ENCODE measurements around the gene CKAP4.
"Not testable (repeated sequence)": the region's sequence is repeated elsewhere in the genome, so short reads cannot be mapped to it uniquely, and the experiment has no call there.

The CKAP4 gene

GRCh38 chr12:106290666-106291065 lies 42.8 kb upstream of the CKAP4 start:
- ChIA-PET CTCF (interaction anchor here (0.7 kb wide), 1 partner anchor 441 kb away, joined by 3 read pairs; no protein-coding TSS in a partner anchor), POLR2A (interaction anchor here (1.6 kb wide), 1 partner anchor 11 kb away, joined by 3 read pairs; no protein-coding TSS in a partner anchor)
- no peak for TF ChIP-seq LEF1 (IDR thresholded peaks at IDR 0.05; ENCODE audit: borderline replicate concordance)
- TF ChIP-seq HDGF (IDR thresholded peaks at IDR 0.05; ENCODE audit: borderline replicate concordance), result no peak
- TF ChIP-seq ZNF384 (IDR thresholded peaks at IDR 0.05), result no peak
- no peak for TF ChIP-seq SUZ12 (IDR thresholded peaks at IDR 0.05)
- no peak for TF ChIP-seq FOXK2 (IDR thresholded peaks at IDR 0.05)
- no peak for TF ChIP-seq TARDBP (IDR thresholded peaks at IDR 0.05)
- TF ChIP-seq ARNT (IDR thresholded peaks at IDR 0.05), result no peak
- no peak for TF ChIP-seq FOXM1 (IDR thresholded peaks at IDR 0.05; ENCODE audit: borderline replicate concordance)
- TF ChIP-seq CTBP1 (IDR thresholded peaks at IDR 0.05; ENCODE audit: borderline replicate concordance), result no peak
- no peak for DNase-seq (ENCODE audit: extremely low spot score)

- no peak for TF ChIP-seq LEF1 (IDR thresholded peaks at IDR 0.05; ENCODE audit: borderline replicate concordance)
- TF ChIP-seq FOXM1 (IDR thresholded peaks at IDR 0.05; ENCODE audit: borderline replicate concordance), result no peak
- TF ChIP-seq NFRKB (IDR thresholded peaks at IDR 0.05), result no peak
- no peak for TF ChIP-seq L3MBTL2 (conservative IDR thresholded peaks at IDR 0.05)
- TF ChIP-seq BHLHE40 (IDR thresholded peaks at IDR 0.05; ENCODE audit: borderline replicate concordance), result no peak
- no peak for TF ChIP-seq SUZ12 (IDR thresholded peaks at IDR 0.05)
- no peak for TF ChIP-seq PKNOX1 (IDR thresholded peaks at IDR 0.05)
- no peak for TF ChIP-seq HDGF (IDR thresholded peaks at IDR 0.05; ENCODE audit: borderline replicate concordance)
- no peak for TF ChIP-seq CTBP1 (IDR thresholded peaks at IDR 0.05; ENCODE audit: borderline replicate concordance)
- TF ChIP-seq FOXA1 (IDR thresholded peaks at IDR 0.05), result no peak
- no peak for TF ChIP-seq ARNT (IDR thresholded peaks at IDR 0.05)
- no peak for TF ChIP-seq SP1 (IDR thresholded peaks at IDR 0.05)
- TF ChIP-seq ZNF384 (IDR thresholded peaks at IDR 0.05), result no peak
- TF ChIP-seq ELF4 (IDR thresholded peaks at IDR 0.05), result no peak
- no peak for TF ChIP-seq TARDBP (IDR thresholded peaks at IDR 0.05)
- TF ChIP-seq FOXK2 (IDR thresholded peaks at IDR 0.05), result no peak
- POLR2A ChIA-PET, result no interaction called here
- no peak for DNase-seq (ENCODE audit: extremely low spot score)
- CTCF ChIA-PET, result no interaction called here
Observed at GRCh38 chr12:106289196-106289681, 41.4 kb upstream of the CKAP4 start.

GRCh38 chr12:106288494-106289195 lies 40.8 kb upstream of the CKAP4 start:
- POLR2A ChIA-PET, result no interaction called here
- no peak for TF ChIP-seq ZNF384 (IDR thresholded peaks at IDR 0.05)
- TF ChIP-seq ELF4 (IDR thresholded peaks at IDR 0.05), result no peak
- TF ChIP-seq FOXK2 (IDR thresholded peaks at IDR 0.05), result no peak
- no peak for TF ChIP-seq HDGF (IDR thresholded peaks at IDR 0.05; ENCODE audit: borderline replicate concordance)
- no peak for TF ChIP-seq FOXM1 (IDR thresholded peaks at IDR 0.05; ENCODE audit: borderline replicate concordance)
- DNase-seq (ENCODE audit: extremely low spot score), result no peak
- CTCF ChIA-PET, result no interaction called here

- POLR2A ChIA-PET, result no interaction called here
- CTCF ChIA-PET, result no interaction called here
- DNase-seq (ENCODE audit: extremely low spot score), result no peak
- TF ChIP-seq NFRKB (IDR thresholded peaks at IDR 0.05), result no peak
- no peak for TF ChIP-seq ELF4 (IDR thresholded peaks at IDR 0.05)
- TF ChIP-seq FOXM1 (IDR thresholded peaks at IDR 0.05; ENCODE audit: borderline replicate concordance), result no peak
- no peak for TF ChIP-seq TARDBP (IDR thresholded peaks at IDR 0.05)
- TF ChIP-seq L3MBTL2 (conservative IDR thresholded peaks at IDR 0.05), result no peak
- no peak for TF ChIP-seq HDGF (IDR thresholded peaks at IDR 0.05; ENCODE audit: borderline replicate concordance)
- no peak for TF ChIP-seq FOXK2 (IDR thresholded peaks at IDR 0.05)
- no peak for TF ChIP-seq FOXA1 (IDR thresholded peaks at IDR 0.05)
- TF ChIP-seq SP1 (IDR thresholded peaks at IDR 0.05), result no peak
- TF ChIP-seq ARNT (IDR thresholded peaks at IDR 0.05), result no peak
- no peak for TF ChIP-seq CTBP1 (IDR thresholded peaks at IDR 0.05; ENCODE audit: borderline replicate concordance)
- TF ChIP-seq SUZ12 (IDR thresholded peaks at IDR 0.05), result no peak
- no peak for TF ChIP-seq PKNOX1 (IDR thresholded peaks at IDR 0.05)
- TF ChIP-seq BHLHE40 (IDR thresholded peaks at IDR 0.05; ENCODE audit: borderline replicate concordance), result no peak
- TF ChIP-seq ZNF384 (IDR thresholded peaks at IDR 0.05), result no peak
- TF ChIP-seq LEF1 (IDR thresholded peaks at IDR 0.05; ENCODE audit: borderline replicate concordance), result no peak
Observed at GRCh38 chr12:106288101-106288493, 40.3 kb upstream of the CKAP4 start.

- ChIA-PET POLR2A (no interaction called here), CTCF (no interaction called here)
- no peak for TF ChIP-seq LEF1 (IDR thresholded peaks at IDR 0.05; ENCODE audit: borderline replicate concordance)
- TF ChIP-seq ARNT (IDR thresholded peaks at IDR 0.05), result no peak
- TF ChIP-seq SP1 (IDR thresholded peaks at IDR 0.05), result no peak
- TF ChIP-seq SUZ12 (IDR thresholded peaks at IDR 0.05), result no peak
- no peak for TF ChIP-seq L3MBTL2 (conservative IDR thresholded peaks at IDR 0.05)
- TF ChIP-seq FOXA1 (IDR thresholded peaks at IDR 0.05), result no peak
- no peak for DNase-seq (ENCODE audit: extremely low spot score)
Observed at GRCh38 chr12:106287364-106287763, 39.5 kb upstream of the CKAP4 start.

GRCh38 chr12:106286576-106287162 lies 38.8 kb upstream of the CKAP4 start:
- DNase-seq (ENCODE audit: extremely low spot score); CTCF ChIA-PET; POLR2A ChIA-PET: not testable (repeated sequence)

GRCh38 chr12:106285982-106286381 lies 38.2 kb upstream of the CKAP4 start:
- ChIA-PET CTCF (no interaction called here), POLR2A (no interaction called here)
- DNase-seq (ENCODE audit: extremely low spot score), result no peak
- no peak for TF ChIP-seq TARDBP (IDR thresholded peaks at IDR 0.05)

All from HEK293T (cell line).